Liver (tissue), 9 donors: Measurements from ENCODE around the gene HHLA2. TPM values are rescaled to one million over a fixed set of nuclear protein-coding genes. Genes with fewer than 3 reads are reported as not detected.

Experiments
- DNase-seq: peaks from one replicate; pipeline ENCODE4 v3.0.0-alpha.2; 2017; ENCODE audit warnings: low spot score
- H3K27ac ChIP-seq, 2 donors: one replicate each; pipeline ENCODE4 v1.7.0; 2013; ENCODE audit warnings: inconsistent platforms in 2 of 2, low read length in 2 of 2, control low read depth in 1 of 2, low read depth in 1 of 2, mild to moderate bottlenecking in 1 of 2
- H3K27me3 ChIP-seq, 4 donors: one replicate each; pipeline versions ENCODE4 v1.6.1 to v1.7.0; 2013; ENCODE audit warnings: low read length in 3 of 4, inconsistent platforms in 1 of 4, mild to moderate bottlenecking in 1 of 4, moderate library complexity in 1 of 4; ENCODE audit not compliant: control insufficient read depth in 4 of 4, insufficient read depth in 4 of 4
- H3K36me3 ChIP-seq, 4 donors: one replicate each; pipeline versions ENCODE4 v1.6.1 to v1.7.0; 2013; ENCODE audit warnings: low read length in 3 of 4, mild to moderate bottlenecking in 3 of 4, low read depth in 1 of 4, moderate library complexity in 1 of 4; ENCODE audit not compliant: control insufficient read depth in 4 of 4, insufficient read depth in 3 of 4
- H3K4me1 ChIP-seq, 4 donors: one replicate each; pipeline versions ENCODE4 v1.6.1 to v1.7.0; 2013; ENCODE audit warnings: low read length in 3 of 4, mild to moderate bottlenecking in 3 of 4, moderate library complexity in 1 of 4; ENCODE audit not compliant: control insufficient read depth in 4 of 4, insufficient read depth in 4 of 4
- H3K4me3 ChIP-seq, 3 donors: one replicate each; pipeline versions ENCODE4 v1.6.1 to v1.7.0; 2013; ENCODE audit warnings: low read length in 3 of 3, control low read depth in 1 of 3, low read depth in 1 of 3, mild to moderate bottlenecking in 1 of 3
- H3K9ac ChIP-seq, 2 donors: one replicate each; pipeline ENCODE4 v1.7.0; 2013; ENCODE audit warnings: low read length in 2 of 2, mild to moderate bottlenecking in 2 of 2, moderate library complexity in 2 of 2, control low read depth in 1 of 2, low read depth in 1 of 2
- H3K9me3 ChIP-seq, 4 donors: one replicate each; pipeline versions ENCODE4 v1.6.1 to v1.7.0; 2013; ENCODE audit warnings: low read length in 3 of 4; ENCODE audit not compliant: control insufficient read depth in 4 of 4
- ATF3 ChIP-seq: IDR thresholded peaks from 2 replicates; pipeline ENCODE4 v1.6.1; 2016; ENCODE audit warnings: antibody characterized with exemption
- CTCF ChIP-seq: fragments of 150-350 bp; IDR thresholded peaks from 2 replicates; pipeline ENCODE4 v1.5.1; 2017; ENCODE audit warnings: improper control_type of control experiment, low read depth, low read length; ENCODE audit not compliant: missing input control
- EGR1 ChIP-seq, 2 donors: IDR thresholded peaks; 2 replicates each; pipeline ENCODE4 v1.6.1; 2016 to 2018; ENCODE audit warnings: antibody characterized with exemption in 2 of 2, low read depth in 2 of 2
- FOXA1 ChIP-seq: IDR thresholded peaks from 2 replicates; pipeline ENCODE4 v1.6.1; 2016; ENCODE audit warnings: antibody characterized with exemption
- FOXA2 ChIP-seq: IDR thresholded peaks from 2 replicates; pipeline ENCODE4 v1.6.1; 2016; ENCODE audit warnings: antibody characterized with exemption
- GABPA ChIP-seq, 2 donors: IDR thresholded peaks in 1 of 2; conservative IDR thresholded peaks in 1 of 2; 2 replicates each; pipeline ENCODE4 v1.6.1; 2016; ENCODE audit warnings: antibody characterized with exemption in 2 of 2, mild to moderate bottlenecking in 1 of 2, moderate library complexity in 1 of 2
- HNF4A ChIP-seq, 2 donors: conservative IDR thresholded peaks; 2 replicates each; pipeline ENCODE4 v1.6.1; 2016; ENCODE audit warnings: antibody characterized with exemption in 2 of 2, mild to moderate bottlenecking in 2 of 2
- HNF4G ChIP-seq: IDR thresholded peaks from 2 replicates; pipeline ENCODE4 v1.6.1; 2016; ENCODE audit warnings: antibody characterized with exemption
- JUND ChIP-seq, 2 donors: IDR thresholded peaks; 2 replicates each; pipeline ENCODE4 v1.6.1; 2016; ENCODE audit warnings: antibody characterized with exemption in 2 of 2
- MAX ChIP-seq: IDR thresholded peaks from 2 replicates; pipeline ENCODE4 v1.6.1; 2016; ENCODE audit warnings: antibody characterized with exemption
- NR2F2 ChIP-seq: IDR thresholded peaks from 2 replicates; pipeline ENCODE4 v1.6.1; 2016; ENCODE audit warnings: antibody characterized with exemption
- RAD21 ChIP-seq, 2 donors: IDR thresholded peaks; 2 replicates each; pipeline ENCODE4 v1.6.1; 2016; ENCODE audit warnings: antibody characterized with exemption in 2 of 2, mild to moderate bottlenecking in 2 of 2
- REST ChIP-seq: IDR thresholded peaks from 2 replicates; pipeline ENCODE4 v1.6.1; 2016; ENCODE audit warnings: antibody characterized with exemption, mild to moderate bottlenecking
- RXRA ChIP-seq, 2 donors: IDR thresholded peaks; 2 replicates each; pipeline ENCODE4 v1.6.1; 2017 to 2018; ENCODE audit warnings: antibody characterized with exemption in 2 of 2, mild to moderate bottlenecking in 1 of 2
- SP1 ChIP-seq: IDR thresholded peaks from 2 replicates; pipeline ENCODE4 v1.6.1; 2018; ENCODE audit warnings: antibody characterized with exemption, mild to moderate bottlenecking
- TAF1 ChIP-seq: conservative IDR thresholded peaks from 2 replicates; pipeline ENCODE4 v1.6.1; 2016; ENCODE audit warnings: antibody characterized with exemption, mild to moderate bottlenecking
- YY1 ChIP-seq: IDR thresholded peaks from 2 replicates; pipeline ENCODE4 v1.6.1; 2016; ENCODE audit warnings: antibody characterized with exemption, mild to moderate bottlenecking
- ZBTB33 ChIP-seq: IDR thresholded peaks from 2 replicates; pipeline ENCODE4 v1.6.1; 2016; ENCODE audit warnings: antibody characterized with exemption
- WGBS: extraction: QIAGEN DNeasy Blood & Tissue Kit; methylation state at CpG from one replicate; pipeline ENCODE4 v1.1.7; 2013; 5-methylcytosine and 5-hydroxymethylcytosine counted together
- polyA plus RNA-seq, 2 donors: library from polyadenylated mRNA; stranded (reverse) in 1 of 2; unstranded in 1 of 2; fragments of 200-250 nt in 1 of 2; fragments of >200 nt in 1 of 2; fragmentation: Nextera tagmentation in 1 of 2; extraction: Ambion mirVana in 1 of 2; gene quantifications; one replicate each; pipeline versions ENCODE4 v1.2.1 to v1.2.3, GENCODE V29; 2013 to 2015
- total RNA-seq, 2 donors: library from RNA; depleted of rRNA; stranded (reverse); fragments of >200 nt; gene quantifications; one replicate each; pipeline ENCODE4 v1.2.3, GENCODE V29; 2014
- donor health status: healthy.
- donor health status: healthy.
- donor health status: healthy.
- donor health status: healthy.
- donor health status: healthy.

Gene HHLA2
- total and polyA plus RNA-seq, 4 donors, result 0.07 to 0.14 TPM; not detected in 2

GRCh38 chr3:108311797-108312196 lies 15.4 kb downstream of the HHLA2 start:
- Histone ChIP-seq H3K9me3 (peaks cover 0 to 5% (median 0%) of the 10 kb centered on the region in 4 donors), H3K36me3 (no peaks in the 10 kb centered on the region), H3K27me3 (no peaks in the 10 kb centered on the region), H3K4me1 (no peaks in the 10 kb centered on the region), H3K27ac (no peak overlapping the region), H3K9ac (no peak overlapping the region), H3K4me3 (no peak overlapping the region)
- 64% methylated on average over 5 of the region's 5 CpGs for WGBS
- DNase-seq, result no peak
- TF ChIP-seq REST (no peak), ATF3 (no peak), CTCF (no peak), NR2F2 (no peak), FOXA1 (no peak), RXRA (IDR thresholded peaks at IDR 0.05) (no peak), MAX (no peak), HNF4A (conservative IDR thresholded peaks at IDR 0.05) (no peak), YY1 (no peak), JUND (IDR thresholded peaks at IDR 0.05) (no peak), SP1 (no peak), ZBTB33 (no peak), GABPA (IDR thresholded peaks at IDR 0.05 in 1 of 2, conservative IDR thresholded peaks at IDR 0.05 in 1 of 2) (no peak), FOXA2 (no peak), HNF4G (no peak), RAD21 (IDR thresholded peaks at IDR 0.05) (no peak), EGR1 (IDR thresholded peaks at IDR 0.05; ENCODE audit: low read depth in 2 of 2) (no peak), TAF1 (no peak)
